WTC11 (cell line): ENCODE data around the gene TTC19. TPM values are rescaled to one million over a fixed set of nuclear protein-coding genes. Genes with fewer than 3 reads are reported as not detected.

Source experiments
- ATAC-seq: fragments of 200-7000 bp; cut with Tn5 transposase; 2 replicates; pipeline ENCODE4 v1.10.0; 2021; ENCODE audit warnings: mild to moderate bottlenecking, moderate library complexity
- CTCF ChIA-PET: fragments of 300-600 bp; sonication (Branson Sonifier 250); formaldehyde crosslinking; loops from one replicate; lab custom pipeline; 2021; ENCODE audit warnings: antibody characterized with exemption; lab: Charles Lee
- POLR2A ChIA-PET: fragments of 350-600 bp; sonication (Branson Sonifier 250); formaldehyde crosslinking; loops from one replicate; lab custom pipeline; 2021; ENCODE audit warnings: antibody characterized with exemption; lab: Charles Lee
- DNase-seq: peaks from one replicate; pipeline ENCODE4 v3.0.0; 2021; ENCODE audit warnings: low spot score
- H3K27ac Mint-ChIP-seq: 2 replicates; pipeline ENCODE4 v1.8.0; 2021; ENCODE audit warnings: mixed read lengths
- H3K27me3 Mint-ChIP-seq: 2 replicates; pipeline ENCODE4 v1.8.0; 2021; ENCODE audit warnings: low read depth, mild to moderate bottlenecking, moderate library complexity, mixed read lengths
- H3K36me3 Mint-ChIP-seq: 2 replicates; pipeline ENCODE4 v1.8.0; 2021; ENCODE audit warnings: mixed read lengths
- H3K4me1 Mint-ChIP-seq: 2 replicates; pipeline ENCODE4 v1.8.0; 2022; ENCODE audit warnings: mixed read lengths
- H3K4me3 Mint-ChIP-seq: 2 replicates; pipeline ENCODE4 v1.8.0; 2021; ENCODE audit warnings: mild to moderate bottlenecking, moderate library complexity, mixed read lengths
- H3K9me3 Mint-ChIP-seq: 2 replicates; pipeline ENCODE4 v1.8.0; 2021; ENCODE audit warnings: mixed read lengths
- ATF6 ChIP-seq: sonication (generic); formaldehyde crosslinking; IDR thresholded peaks from 2 replicates; pipeline ENCODE4 v1.8.1; 2023; ENCODE audit warnings: mild to moderate bottlenecking, missing genetic modification reagents
- EMX1 ChIP-seq: fragments of 250-450 bp; sonication (Bioruptor Pico); IDR thresholded peaks from 2 replicates; pipeline ENCODE4 v1.8.0; 2021; ENCODE audit warnings: mild to moderate bottlenecking
- ERG ChIP-seq: fragments of 250-450 bp; sonication (Bioruptor Pico); IDR thresholded peaks from 2 replicates; pipeline ENCODE4 v1.8.0; 2021; ENCODE audit warnings: mild to moderate bottlenecking
- GABPB1 ChIP-seq: sonication (generic); formaldehyde crosslinking; IDR thresholded peaks from 2 replicates; pipeline ENCODE4 v1.8.1; 2023; ENCODE audit warnings: mild to moderate bottlenecking, missing genetic modification reagents
- HMGXB4 ChIP-seq: sonication (generic); formaldehyde crosslinking; IDR thresholded peaks from 2 replicates; pipeline ENCODE4 v1.8.1; 2023; ENCODE audit warnings: mild to moderate bottlenecking, moderate library complexity, missing genetic modification reagents
- KAT7 ChIP-seq: sonication (generic); formaldehyde crosslinking; IDR thresholded peaks from 2 replicates; pipeline ENCODE4 v1.8.1; 2023; ENCODE audit warnings: missing genetic modification reagents, mild to moderate bottlenecking, borderline replicate concordance
- NFE2L1 ChIP-seq: sonication (generic); formaldehyde crosslinking; IDR thresholded peaks from 2 replicates; pipeline ENCODE4 v1.8.1; 2023; ENCODE audit warnings: missing genetic modification reagents
- NR1H2 ChIP-seq: sonication (generic); formaldehyde crosslinking; IDR thresholded peaks from 2 replicates; pipeline ENCODE4 v1.9.0; 2021; ENCODE audit warnings: mild to moderate bottlenecking, moderate library complexity, missing genetic modification reagents
- OVOL2 ChIP-seq: fragments of 250-450 bp; sonication (Bioruptor Pico); IDR thresholded peaks from 2 replicates; pipeline ENCODE4 v1.9.0; 2021; ENCODE audit warnings: mild to moderate bottlenecking, borderline replicate concordance
- PRDM15 ChIP-seq: sonication (generic); formaldehyde crosslinking; IDR thresholded peaks from 2 replicates; pipeline ENCODE4 v1.8.0; 2022; ENCODE audit warnings: missing genetic modification reagents
- RELA ChIP-seq: sonication (generic); formaldehyde crosslinking; IDR thresholded peaks from 2 replicates; pipeline ENCODE4 v1.8.1; 2022; ENCODE audit warnings: missing genetic modification reagents, mild to moderate bottlenecking, borderline replicate concordance
- SOX15 ChIP-seq: fragments of 250-450 bp; sonication (Bioruptor Pico); IDR thresholded peaks from 2 replicates; pipeline ENCODE4 v1.9.0; 2021; ENCODE audit warnings: mild to moderate bottlenecking
- ZNF219 ChIP-seq: sonication (generic); formaldehyde crosslinking; IDR thresholded peaks from 2 replicates; pipeline ENCODE4 v1.8.0; 2023; ENCODE audit warnings: missing genetic modification reagents, mild to moderate bottlenecking, borderline replicate concordance
- ZNF232 ChIP-seq: sonication (generic); formaldehyde crosslinking; IDR thresholded peaks from 2 replicates; pipeline ENCODE4 v1.8.0; 2022; ENCODE audit warnings: mild to moderate bottlenecking, missing genetic modification reagents
- ZNF263 ChIP-seq: sonication (generic); formaldehyde crosslinking; IDR thresholded peaks from 2 replicates; pipeline ENCODE4 v1.8.1; 2022; ENCODE audit warnings: low read depth, mild to moderate bottlenecking, moderate library complexity, missing genetic modification reagents
- ZNF423 ChIP-seq: fragments of 250-450 bp; sonication (Bioruptor Pico); IDR thresholded peaks from 2 replicates; pipeline ENCODE4 v2.1.2; 2022; ENCODE audit warnings: mild to moderate bottlenecking, moderate library complexity
- ZNF425 ChIP-seq: fragments of 250-450 bp; sonication (Bioruptor Pico); conservative IDR thresholded peaks from 2 replicates; pipeline ENCODE4 v1.9.0; 2021; ENCODE audit warnings: mild to moderate bottlenecking
- total RNA-seq: library from RNA; stranded (reverse); gene quantifications from 3 replicates; pipeline ENCODE4 v1.2.3, GENCODE V29; 2021

TTC19 gene
- total RNA-seq, 1 experiment from 2014 or later: 55.3 TPM

GRCh38 chr17:16033729-16034349 lies 34.2 kb downstream of the TTC19 start:
- POLR2A ChIA-PET: no interaction called here
- no peak for TF ChIP-seq ERG
- no peak for TF ChIP-seq SOX15 (CRISPR knock-in tag)
- no peak for TF ChIP-seq ZNF263 (CRISPR knock-in tag)
- Mint-ChIP-seq H3K4me3 (no peak overlapping the region), H3K9me3 (peaks cover 5% of the 10 kb centered on the region; the same call in 1 of the 2 replicates), H3K27me3 (no peaks in the 10 kb centered on the region), H3K36me3 (peaks cover 87% of the 10 kb centered on the region), H3K27ac (peak overlapping the region; percentile 63; the same call in 1 of the 2 replicates), H3K4me1 (peaks cover 14% of the 10 kb centered on the region)
- CTCF ChIA-PET: no interaction called here
- DNase-seq (no peak), ATAC-seq (no peak)

- no peak overlapping the region for H3K4me3 Mint-ChIP-seq
- POLR2A ChIA-PET: no interaction called here
- CTCF ChIA-PET: no interaction called here
- ATAC-seq (no peak), DNase-seq (no peak)
- H3K9me3 Mint-ChIP-seq: peaks cover 5% of the 10 kb centered on the region; the same call in 1 of the 2 replicates
- H3K27me3 Mint-ChIP-seq: no peaks in the 10 kb centered on the region
- H3K27ac Mint-ChIP-seq: no peak overlapping the region
- H3K4me1 Mint-ChIP-seq: peaks cover 14% of the 10 kb centered on the region
- H3K36me3 Mint-ChIP-seq: peaks cover 85% of the 10 kb centered on the region
- TF ChIP-seq ZNF425 (CRISPR knock-in tag) (no peak), ZNF232 (CRISPR knock-in tag) (no peak), ZNF219 (CRISPR knock-in tag) (no peak), KAT7 (no peak), ERG (no peak)
- TF ChIP-seq, all 79 proteins: peak for 0
Observed at GRCh38 chr17:16036261-16036660, 36.6 kb downstream of the TTC19 start.

GRCh38 chr17:16037636-16038035 lies 38.0 kb downstream of the TTC19 start:
- CTCF ChIA-PET: no interaction called here
- H3K9me3 Mint-ChIP-seq: peaks cover 5% of the 10 kb centered on the region; the same call in 1 of the 2 replicates
- peaks cover 75% of the 10 kb centered on the region for H3K36me3 Mint-ChIP-seq
- POLR2A ChIA-PET: no interaction called here
- peaks cover 14% of the 10 kb centered on the region for H3K4me1 Mint-ChIP-seq
- H3K27ac Mint-ChIP-seq: peak overlapping the region; percentile 30
- H3K27me3 Mint-ChIP-seq: no peaks in the 10 kb centered on the region
- no peak overlapping the region for H3K4me3 Mint-ChIP-seq
- DNase-seq: no peak
- no peak for ATAC-seq
- no peak for TF ChIP-seq GABPB1 (CRISPR knock-in tag)
- TF ChIP-seq ATF6 (CRISPR knock-in tag): no peak
- no peak for TF ChIP-seq NFE2L1
- no peak for TF ChIP-seq PRDM15
- no peak for TF ChIP-seq RELA (CRISPR knock-in tag)
- TF ChIP-seq OVOL2 (CRISPR knock-in tag): no peak
- TF ChIP-seq EMX1 (CRISPR knock-in tag): no peak
- TF ChIP-seq ZNF423 (CRISPR knock-in tag): no peak
- no peak for TF ChIP-seq HMGXB4 (CRISPR knock-in tag)
- TF ChIP-seq NR1H2: no peak
